ENCODE data around the gene RBMS1. TPM values are rescaled to one million over a fixed set of nuclear protein-coding genes. Genes with fewer than 3 reads are reported as not detected.

Gene RBMS1
- total RNA-seq, 1 experiment from 2014 or later, result 65.4 TPM

DNA sequence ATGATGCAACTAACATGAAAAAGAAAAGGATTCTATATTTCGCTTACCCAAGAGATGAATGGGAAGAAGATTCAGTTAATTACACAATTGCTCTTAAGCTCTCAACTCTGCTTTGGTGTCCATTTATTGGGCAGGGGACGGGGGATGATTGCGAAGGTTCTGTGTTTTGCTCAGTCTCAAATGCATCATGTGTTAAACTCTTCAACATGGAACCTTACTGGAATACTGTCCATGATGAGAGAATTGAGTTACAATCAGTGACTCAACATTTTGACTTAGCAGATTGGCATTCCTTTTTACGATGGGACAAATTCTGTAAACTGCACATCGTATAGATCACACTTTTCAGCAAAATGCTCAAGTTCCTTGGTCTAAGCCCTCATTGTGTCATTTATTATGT lies 135.6 kb downstream of the RBMS1 start:
- no peaks in the 10 kb centered on the region for H3K27me3 Mint-ChIP-seq (ENCODE audit: insufficient read depth, unreplicated experiment)
- TF ChIP-seq, protein P1, sequence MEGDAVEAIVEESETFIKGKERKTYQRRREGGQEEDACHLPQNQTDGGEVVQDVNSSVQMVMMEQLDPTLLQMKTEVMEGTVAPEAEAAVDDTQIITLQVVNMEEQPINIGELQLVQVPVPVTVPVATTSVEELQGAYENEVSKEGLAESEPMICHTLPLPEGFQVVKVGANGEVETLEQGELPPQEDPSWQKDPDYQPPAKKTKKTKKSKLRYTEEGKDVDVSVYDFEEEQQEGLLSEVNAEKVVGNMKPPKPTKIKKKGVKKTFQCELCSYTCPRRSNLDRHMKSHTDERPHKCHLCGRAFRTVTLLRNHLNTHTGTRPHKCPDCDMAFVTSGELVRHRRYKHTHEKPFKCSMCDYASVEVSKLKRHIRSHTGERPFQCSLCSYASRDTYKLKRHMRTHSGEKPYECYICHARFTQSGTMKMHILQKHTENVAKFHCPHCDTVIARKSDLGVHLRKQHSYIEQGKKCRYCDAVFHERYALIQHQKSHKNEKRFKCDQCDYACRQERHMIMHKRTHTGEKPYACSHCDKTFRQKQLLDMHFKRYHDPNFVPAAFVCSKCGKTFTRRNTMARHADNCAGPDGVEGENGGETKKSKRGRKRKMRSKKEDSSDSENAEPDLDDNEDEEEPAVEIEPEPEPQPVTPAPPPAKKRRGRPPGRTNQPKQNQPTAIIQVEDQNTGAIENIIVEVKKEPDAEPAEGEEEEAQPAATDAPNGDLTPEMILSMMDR (IDR thresholded peaks at IDR 0.05; ENCODE audit: unreplicated experiment), result no peak
- BruUV-seq (replicated peaks), result no TSS peak
- H3K27ac Mint-ChIP-seq (ENCODE audit: low read depth, unreplicated experiment), result no peak overlapping the region
- H3K4me1 Mint-ChIP-seq (ENCODE audit: insufficient read depth, unreplicated experiment), result peaks cover 32% of the 10 kb centered on the region
- POLR2A ChIA-PET, result interaction anchor here (1.0 to 1.1 kb wide), 2 partner anchors 11 to 61 kb away, joined by 3 to 4 read pairs; no protein-coding TSS in a partner anchor
- no peaks in the 10 kb centered on the region for H3K9me3 Mint-ChIP-seq (ENCODE audit: unreplicated experiment)
- peak; percentile 61 for DNase-seq (ENCODE audit: unreplicated experiment)
- H3K36me3 Mint-ChIP-seq (ENCODE audit: insufficient read depth, unreplicated experiment), result peaks cover 8% of the 10 kb centered on the region
- CTCF ChIA-PET, result no interaction called here
- no peak overlapping the region for H3K4me3 Mint-ChIP-seq (ENCODE audit: unreplicated experiment)
- intact Hi-C loops (cut with micrococcal nuclease), result no loop called here

- no peaks in the 10 kb centered on the region for H3K27me3 Mint-ChIP-seq (ENCODE audit: insufficient read depth, unreplicated experiment)
- H3K27ac Mint-ChIP-seq (ENCODE audit: low read depth, unreplicated experiment), result no peak overlapping the region
- CTCF ChIA-PET, result no interaction called here
- intact Hi-C loops (cut with micrococcal nuclease), result no loop called here
- peaks cover 8% of the 10 kb centered on the region for H3K36me3 Mint-ChIP-seq (ENCODE audit: insufficient read depth, unreplicated experiment)
- no peaks in the 10 kb centered on the region for H3K9me3 Mint-ChIP-seq (ENCODE audit: unreplicated experiment)
- TF ChIP-seq, protein P1 (IDR thresholded peaks at IDR 0.05; ENCODE audit: unreplicated experiment), result no peak
- no TSS peak for BruUV-seq (replicated peaks)
- H3K4me3 Mint-ChIP-seq (ENCODE audit: unreplicated experiment), result no peak overlapping the region
- H3K4me1 Mint-ChIP-seq (ENCODE audit: insufficient read depth, unreplicated experiment), result peaks cover 42% of the 10 kb centered on the region
- no peak for DNase-seq (ENCODE audit: unreplicated experiment)
- POLR2A ChIA-PET, result interaction anchor here (5.9 to 6.7 kb wide), 2 partner anchors 20 to 49 kb away, joined by 43 to 62 read pairs; no protein-coding TSS in a partner anchor
Observed at GRCh38 chr2:160356485-160356884, 137.1 kb downstream of the RBMS1 start.

DNA sequence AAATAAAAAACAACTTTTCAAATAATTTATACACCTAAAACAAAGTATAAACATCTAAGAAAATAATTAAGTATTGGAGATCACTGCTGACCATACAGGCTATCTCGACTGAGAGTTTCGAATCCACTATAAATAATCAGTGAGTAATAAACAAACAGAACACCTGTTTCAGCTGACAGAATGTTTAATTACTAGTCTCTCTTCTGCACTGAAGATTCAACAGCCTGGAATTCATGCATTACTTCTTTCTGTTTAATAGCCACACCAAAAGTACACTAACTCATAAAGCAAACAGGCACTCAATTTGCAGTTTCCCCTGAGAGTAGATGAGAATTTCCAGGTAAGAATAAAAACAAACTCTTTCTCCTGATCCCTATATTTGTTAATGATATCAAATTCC lies 138.5 kb downstream of the RBMS1 start:
- Mint-ChIP-seq H3K9me3 (ENCODE audit: unreplicated experiment) (no peaks in the 10 kb centered on the region), H3K27me3 (ENCODE audit: insufficient read depth, unreplicated experiment) (no peaks in the 10 kb centered on the region), H3K4me3 (ENCODE audit: unreplicated experiment) (no peak overlapping the region), H3K4me1 (ENCODE audit: insufficient read depth, unreplicated experiment) (peaks cover 52% of the 10 kb centered on the region), H3K27ac (ENCODE audit: low read depth, unreplicated experiment) (no peak overlapping the region), H3K36me3 (ENCODE audit: insufficient read depth, unreplicated experiment) (peaks cover 3% of the 10 kb centered on the region)
- TF ChIP-seq, protein P1 (IDR thresholded peaks at IDR 0.05; ENCODE audit: unreplicated experiment), result no peak
- no peak for DNase-seq (ENCODE audit: unreplicated experiment)
- BruUV-seq (replicated peaks), result no TSS peak
- POLR2A ChIA-PET, result interaction anchor here (1.2 to 6.7 kb wide), 3 partner anchors 9 to 50 kb away, joined by 3 to 62 read pairs (median 43); no protein-coding TSS in a partner anchor
- CTCF ChIA-PET, result no interaction called here
- intact Hi-C loops (cut with micrococcal nuclease), result no loop called here

DNA sequence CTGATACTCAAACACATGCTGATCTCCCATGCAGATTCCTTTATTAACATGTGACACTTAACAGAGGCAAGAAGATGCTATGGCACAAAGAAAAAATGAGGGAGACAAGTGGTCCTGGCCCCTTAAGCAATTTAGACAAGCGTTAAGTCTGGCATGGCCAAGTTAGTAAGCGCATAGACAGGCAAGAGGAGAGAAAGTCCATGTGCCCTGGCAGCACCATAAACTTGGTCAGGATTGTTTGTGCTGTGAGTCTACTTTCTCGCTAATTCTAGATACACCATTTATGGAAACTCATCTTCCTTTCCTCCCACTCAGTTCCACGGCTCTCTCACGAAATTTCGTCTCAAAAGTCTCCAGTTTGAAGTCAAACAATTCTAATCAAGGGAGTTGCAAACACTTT lies 138.9 kb downstream of the RBMS1 start:
- no TSS peak for BruUV-seq (replicated peaks)
- Mint-ChIP-seq H3K27me3 (ENCODE audit: insufficient read depth, unreplicated experiment) (no peaks in the 10 kb centered on the region), H3K4me3 (ENCODE audit: unreplicated experiment) (no peak overlapping the region), H3K27ac (ENCODE audit: low read depth, unreplicated experiment) (no peak overlapping the region), H3K36me3 (ENCODE audit: insufficient read depth, unreplicated experiment) (no peaks in the 10 kb centered on the region), H3K9me3 (ENCODE audit: unreplicated experiment) (no peaks in the 10 kb centered on the region), H3K4me1 (ENCODE audit: insufficient read depth, unreplicated experiment) (peaks cover 56% of the 10 kb centered on the region)
- CTCF ChIA-PET, result interaction anchor here (0.9 to 3.4 kb wide), 5 partner anchors 16 to 616 kb away, joined by 4 to 19 read pairs (median 12); no protein-coding TSS in a partner anchor
- POLR2A ChIA-PET, result interaction anchor here (1.2 to 6.7 kb wide), 4 partner anchors 9 to 51 kb away, joined by 3 to 62 read pairs (median 24); no protein-coding TSS in a partner anchor
- intact Hi-C loops (cut with micrococcal nuclease), result loop anchor here (5.0 kb wide), 1 partner anchor 138 kb away; the partner anchor contains the start of gene RBMS1
- TF ChIP-seq, protein P1 (IDR thresholded peaks at IDR 0.05; ENCODE audit: unreplicated experiment), result no peak
- DNase-seq (ENCODE audit: unreplicated experiment), result no peak
